BJ (cell line): Measurements from ENCODE around the gene EIF2S3. TPM values are rescaled to one million over a fixed set of nuclear protein-coding genes. Genes with fewer than 3 reads are reported as not detected.

Source experiments
- CTCF ChIA-PET: fragments of 350-600 bp; formaldehyde crosslinking; extraction: SDS; loops from one replicate; lab custom pipeline; 2021; ENCODE audit warnings: antibody characterized with exemption, inconsistent platforms; lab: Yijun Ruan, JAX
- POLR2A ChIA-PET: fragments of 300-600 bp; sonication (Branson Sonifier 250); formaldehyde crosslinking; extraction: SDS; loops from one replicate; lab custom pipeline; 2021; ENCODE audit warnings: antibody characterized with exemption; lab: Charles Lee
- DNase-seq: peaks from one replicate; pipeline ENCODE4 v3.0.0-alpha.2; 2011; ENCODE audit warnings: low read depth
- H3K27me3 ChIP-seq: 2 replicates; pipeline ENCODE4 v1.6.0; 2011; ENCODE audit warnings: low read length; ENCODE audit not compliant: control insufficient read depth, insufficient read depth
- H3K36me3 ChIP-seq: 2 replicates; pipeline ENCODE4 v1.5.1; 2011; ENCODE audit warnings: low read length; ENCODE audit not compliant: control insufficient read depth, insufficient read depth
- H3K4me3 ChIP-seq: 2 replicates; pipeline ENCODE4 v1.5.1; 2011; ENCODE audit warnings: low read depth, mild to moderate bottlenecking, control low read depth, low read length
- polyA minus RNA-seq: library from RNA; depleted of rRNA, polyadenylated mRNA; stranded (reverse); fragments of >200 nt; gene quantifications from 2 replicates; pipeline ENCODE4 v1.2.3, GENCODE V29; 2011; rRNA and poly(A)+ RNA removed
- polyA plus RNA-seq: library from polyadenylated mRNA; depleted of rRNA; stranded (reverse); fragments of >200 nt; gene quantifications from 2 replicates; pipeline ENCODE4 v1.2.3, GENCODE V29; 2011; rRNA removed
- TF ChIP-seq, protein P1 (sequence below): IDR thresholded peaks from 2 replicates; pipeline ENCODE4 v1.5.1; 2011; ENCODE audit warnings: low read depth, mild to moderate bottlenecking, control low read depth, inconsistent platforms, low read length, moderate library complexity; ENCODE audit not compliant: insufficient read depth

EIF2S3 gene
- polyA plus RNA-seq (55.9 and 108 TPM in 2 replicates), polyA minus RNA-seq (154 and 247 TPM in 2 replicates)

GRCh38 chrX:24054182-24055042, at the start of gene EIF2S3:
Gene EIF2S3, plus strand, starts transcription at chrX:24054956. Its CDS starts 13 bp downstream, at chrX:24054969.
- no peaks in the 10 kb centered on the region for H3K36me3 ChIP-seq
- POLR2A ChIA-PET, result interaction anchor here (0.6 to 1.0 kb wide), 3 partner anchors 18 to 32 kb away, joined by 3 to 7 read pairs (median 3); no protein-coding TSS in a partner anchor
- CTCF ChIA-PET, result interaction anchor here (0.5 to 1.9 kb wide), 11 partner anchors 10 to 360 kb away, joined by 3 to 11 read pairs (median 3); partner anchors contain the start of gene CXorf58
- H3K27me3 ChIP-seq, result no peaks in the 10 kb centered on the region
- TF ChIP-seq, protein P1, sequence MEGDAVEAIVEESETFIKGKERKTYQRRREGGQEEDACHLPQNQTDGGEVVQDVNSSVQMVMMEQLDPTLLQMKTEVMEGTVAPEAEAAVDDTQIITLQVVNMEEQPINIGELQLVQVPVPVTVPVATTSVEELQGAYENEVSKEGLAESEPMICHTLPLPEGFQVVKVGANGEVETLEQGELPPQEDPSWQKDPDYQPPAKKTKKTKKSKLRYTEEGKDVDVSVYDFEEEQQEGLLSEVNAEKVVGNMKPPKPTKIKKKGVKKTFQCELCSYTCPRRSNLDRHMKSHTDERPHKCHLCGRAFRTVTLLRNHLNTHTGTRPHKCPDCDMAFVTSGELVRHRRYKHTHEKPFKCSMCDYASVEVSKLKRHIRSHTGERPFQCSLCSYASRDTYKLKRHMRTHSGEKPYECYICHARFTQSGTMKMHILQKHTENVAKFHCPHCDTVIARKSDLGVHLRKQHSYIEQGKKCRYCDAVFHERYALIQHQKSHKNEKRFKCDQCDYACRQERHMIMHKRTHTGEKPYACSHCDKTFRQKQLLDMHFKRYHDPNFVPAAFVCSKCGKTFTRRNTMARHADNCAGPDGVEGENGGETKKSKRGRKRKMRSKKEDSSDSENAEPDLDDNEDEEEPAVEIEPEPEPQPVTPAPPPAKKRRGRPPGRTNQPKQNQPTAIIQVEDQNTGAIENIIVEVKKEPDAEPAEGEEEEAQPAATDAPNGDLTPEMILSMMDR, result peak; percentile 64
- DNase-seq, result peak; percentile 82
- peak within 1 kb of the TSS; percentile 95; the same call in 1 of the 2 replicates for H3K4me3 ChIP-seq

- no peak overlapping the region for H3K4me3 ChIP-seq
- TF ChIP-seq, protein P1, result no peak
- ChIA-PET POLR2A (no interaction called here), CTCF (no interaction called here)
- no peak for DNase-seq
- H3K36me3 ChIP-seq, result no peaks in the 10 kb centered on the region
- no peaks in the 10 kb centered on the region for H3K27me3 ChIP-seq
Observed at GRCh38 chrX:24005028-24005427, 49.7 kb upstream of the EIF2S3 start.

DNA sequence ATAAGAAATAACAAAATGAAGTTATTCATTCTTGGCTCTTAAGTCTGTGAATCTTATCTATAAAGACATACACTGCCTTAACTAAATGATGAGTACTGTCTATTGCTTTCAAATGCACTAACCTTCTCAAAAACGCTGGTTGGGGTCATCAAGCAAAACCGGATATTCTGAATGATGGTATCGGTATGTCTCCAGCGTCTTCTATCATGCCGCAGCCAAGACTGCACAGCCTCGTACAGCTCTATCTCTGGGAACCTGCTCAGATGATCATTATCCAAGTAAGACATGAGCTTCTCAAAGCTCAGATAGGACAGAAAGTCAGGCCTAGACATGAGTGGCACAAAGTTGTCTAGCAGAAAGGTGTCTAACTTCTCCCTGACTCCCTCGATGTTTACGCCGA, 48.9 kb upstream of the EIF2S3 start:
- no peak for DNase-seq
- H3K27me3 ChIP-seq, result no peaks in the 10 kb centered on the region
- no peak overlapping the region for H3K4me3 ChIP-seq
- POLR2A ChIA-PET, result no interaction called here
- TF ChIP-seq, protein P1, result no peak
- CTCF ChIA-PET, result interaction anchor here (0.6 kb wide), 1 partner anchor 12 kb away, joined by 5 read pairs; no protein-coding TSS in a partner anchor
- H3K36me3 ChIP-seq, result no peaks in the 10 kb centered on the region

DNA sequence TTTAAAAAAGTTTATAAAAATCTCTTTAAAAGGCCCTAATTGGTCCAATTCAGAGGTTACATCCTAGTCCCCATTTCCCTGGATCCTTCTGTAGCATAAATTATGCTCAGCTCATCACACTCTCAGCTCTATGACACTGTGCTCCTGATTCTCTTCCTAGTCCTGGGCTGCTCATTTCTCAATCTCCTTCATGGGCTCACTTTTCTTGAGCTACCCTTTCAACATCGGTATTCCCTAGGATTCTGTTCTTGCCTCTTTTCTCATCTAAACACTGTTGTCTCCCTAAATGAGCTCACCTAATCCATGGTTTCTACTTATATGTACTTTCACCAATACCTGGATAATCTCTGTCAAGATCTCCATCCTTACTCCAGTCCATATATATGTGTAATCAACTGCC, 42.5 kb upstream of the EIF2S3 start:
- DNase-seq, result no peak
- Histone ChIP-seq H3K4me3 (no peak overlapping the region), H3K27me3 (no peaks in the 10 kb centered on the region), H3K36me3 (no peaks in the 10 kb centered on the region)
- POLR2A ChIA-PET, result no interaction called here
- TF ChIP-seq, protein P1, result no peak
- CTCF ChIA-PET, result interaction anchor here (0.8 to 1.6 kb wide), 2 partner anchors 10 to 15 kb away, joined by 3 read pairs; no protein-coding TSS in a partner anchor

DNA sequence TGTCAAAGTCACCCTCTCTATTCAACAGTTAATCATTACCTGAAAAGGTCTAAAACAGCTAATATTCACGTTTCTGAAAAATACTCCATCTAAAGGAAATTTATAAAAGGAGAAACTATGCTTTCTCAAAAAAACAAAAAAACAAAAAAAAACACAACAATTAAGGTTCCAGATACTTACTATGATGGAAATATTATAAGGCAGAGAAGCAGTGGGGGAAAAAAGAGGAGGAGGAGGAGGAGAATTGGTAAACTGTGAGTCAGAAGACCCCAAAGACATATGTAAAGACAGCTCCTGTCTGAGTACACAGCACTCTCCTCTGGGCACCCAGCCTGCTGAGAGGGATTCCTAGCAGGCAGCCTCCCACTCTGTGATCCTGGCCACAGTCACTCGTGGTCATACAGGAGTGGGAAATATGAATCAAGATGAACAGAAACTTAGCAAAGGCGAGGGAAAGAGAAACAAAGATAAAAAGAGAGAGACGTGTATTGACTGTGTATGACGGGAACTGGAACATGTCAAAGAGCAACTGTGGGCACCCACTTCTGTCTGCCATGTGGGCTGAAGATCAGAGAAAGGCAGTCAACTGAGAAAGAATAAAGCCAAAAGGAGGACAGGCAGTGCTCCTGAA, 40.3 kb upstream of the EIF2S3 start:
- ChIA-PET CTCF (interaction anchor here (0.8 kb wide), 1 partner anchor 39 kb away, joined by 3 read pairs; no protein-coding TSS in a partner anchor), POLR2A (no interaction called here)
- TF ChIP-seq, protein P1, result no peak
- Histone ChIP-seq H3K36me3 (no peaks in the 10 kb centered on the region), H3K27me3 (no peaks in the 10 kb centered on the region), H3K4me3 (no peak overlapping the region)
- no peak for DNase-seq
